Peyer's patch (tissue), 4 donors: ENCODE results near the gene RNU1-2.

Source experiments
- POLR2A ChIP-seq, 2 donors: fragments of 450-650 bp; IDR thresholded peaks; one replicate each; pipeline ENCODE4 v1.5.1; 2017; ENCODE audit warnings: antibody characterized with exemption in 2 of 2, mild to moderate bottlenecking in 2 of 2, moderate library complexity in 2 of 2
- TF ChIP-seq, protein P1 (sequence below), 6 experiments: fragments of 450-650 bp in 4 of 6; fragments of 200-600 bp in 2 of 6; sonication (generic) in 1 of 6; IDR thresholded peaks; one replicate each; pipeline ENCODE4 v1.5.1; 2017 to 2019; ENCODE audit warnings: antibody characterized with exemption in 6 of 6, mild to moderate bottlenecking in 3 of 6, moderate library complexity in 1 of 6

DNA sequence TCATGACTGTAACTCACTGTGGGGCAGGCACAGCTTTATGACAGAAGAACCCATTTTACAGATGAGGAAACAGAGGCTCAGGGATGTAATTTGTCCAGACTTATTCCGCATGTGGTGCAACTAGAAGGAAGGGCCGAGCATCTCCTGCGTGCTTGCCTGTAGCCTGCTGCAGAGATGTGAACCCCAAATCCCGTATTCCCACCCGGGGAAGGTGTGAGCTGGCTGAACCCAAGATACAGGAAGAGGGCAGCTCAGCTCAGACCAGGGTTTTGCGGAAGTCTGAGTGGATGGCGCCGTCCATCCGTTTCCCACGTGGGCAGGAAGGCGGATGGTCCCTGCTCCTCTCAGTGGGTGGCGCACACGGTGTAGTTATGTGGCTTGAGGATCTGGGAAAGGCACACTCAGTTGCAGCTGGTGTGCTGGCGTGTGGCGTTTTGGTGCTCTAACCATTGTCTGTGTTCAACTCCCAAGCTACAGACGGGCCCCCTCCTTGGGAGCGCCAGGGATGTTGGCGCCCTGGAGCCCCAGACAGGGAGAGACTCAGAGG, 27.2 kb downstream of the RNU1-2 start:
- TF ChIP-seq, protein P1, sequence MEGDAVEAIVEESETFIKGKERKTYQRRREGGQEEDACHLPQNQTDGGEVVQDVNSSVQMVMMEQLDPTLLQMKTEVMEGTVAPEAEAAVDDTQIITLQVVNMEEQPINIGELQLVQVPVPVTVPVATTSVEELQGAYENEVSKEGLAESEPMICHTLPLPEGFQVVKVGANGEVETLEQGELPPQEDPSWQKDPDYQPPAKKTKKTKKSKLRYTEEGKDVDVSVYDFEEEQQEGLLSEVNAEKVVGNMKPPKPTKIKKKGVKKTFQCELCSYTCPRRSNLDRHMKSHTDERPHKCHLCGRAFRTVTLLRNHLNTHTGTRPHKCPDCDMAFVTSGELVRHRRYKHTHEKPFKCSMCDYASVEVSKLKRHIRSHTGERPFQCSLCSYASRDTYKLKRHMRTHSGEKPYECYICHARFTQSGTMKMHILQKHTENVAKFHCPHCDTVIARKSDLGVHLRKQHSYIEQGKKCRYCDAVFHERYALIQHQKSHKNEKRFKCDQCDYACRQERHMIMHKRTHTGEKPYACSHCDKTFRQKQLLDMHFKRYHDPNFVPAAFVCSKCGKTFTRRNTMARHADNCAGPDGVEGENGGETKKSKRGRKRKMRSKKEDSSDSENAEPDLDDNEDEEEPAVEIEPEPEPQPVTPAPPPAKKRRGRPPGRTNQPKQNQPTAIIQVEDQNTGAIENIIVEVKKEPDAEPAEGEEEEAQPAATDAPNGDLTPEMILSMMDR (IDR thresholded peaks at IDR 0.05) = no peak
- no peak for TF ChIP-seq POLR2A (IDR thresholded peaks at IDR 0.05)
